BLaER1 (cell line): ENCODE data around the gene DHX29.

Experiments
- H3K27ac ChIP-seq: shearing (Covaris generic); formaldehyde crosslinking; 2 replicates; pipeline ENCODE4 v1.8.1; 2022
- H3K27me3 ChIP-seq: shearing (Covaris generic); formaldehyde crosslinking; 2 replicates; pipeline ENCODE4 v1.8.1; 2022
- H3K36me3 ChIP-seq: shearing (Covaris generic); formaldehyde crosslinking; 2 replicates; pipeline ENCODE4 v1.8.1; 2022
- H3K4me1 ChIP-seq: shearing (Covaris generic); formaldehyde crosslinking; 2 replicates; pipeline ENCODE4 v1.8.1; 2022
- H3K4me2 ChIP-seq: shearing (Covaris generic); formaldehyde crosslinking; 2 replicates; pipeline ENCODE4 v1.8.1; 2022
- H3K4me3 ChIP-seq: shearing (Covaris generic); formaldehyde crosslinking; 2 replicates; pipeline ENCODE4 v1.8.1; 2022
- H3K9ac ChIP-seq: shearing (Covaris generic); formaldehyde crosslinking; 2 replicates; pipeline ENCODE4 v1.8.1; 2022
- H3K9me3 ChIP-seq: shearing (Covaris generic); formaldehyde crosslinking; 2 replicates; pipeline ENCODE4 v1.8.1; 2022
- H4K20me1 ChIP-seq: shearing (Covaris generic); formaldehyde crosslinking; 2 replicates; pipeline ENCODE4 v1.8.1; 2022
- Cebpa-rat ChIP-seq: shearing (Covaris generic); IDR thresholded peaks from 2 replicates; pipeline ENCODE4 v1.8.1; 2022

The DHX29 gene

DNA sequence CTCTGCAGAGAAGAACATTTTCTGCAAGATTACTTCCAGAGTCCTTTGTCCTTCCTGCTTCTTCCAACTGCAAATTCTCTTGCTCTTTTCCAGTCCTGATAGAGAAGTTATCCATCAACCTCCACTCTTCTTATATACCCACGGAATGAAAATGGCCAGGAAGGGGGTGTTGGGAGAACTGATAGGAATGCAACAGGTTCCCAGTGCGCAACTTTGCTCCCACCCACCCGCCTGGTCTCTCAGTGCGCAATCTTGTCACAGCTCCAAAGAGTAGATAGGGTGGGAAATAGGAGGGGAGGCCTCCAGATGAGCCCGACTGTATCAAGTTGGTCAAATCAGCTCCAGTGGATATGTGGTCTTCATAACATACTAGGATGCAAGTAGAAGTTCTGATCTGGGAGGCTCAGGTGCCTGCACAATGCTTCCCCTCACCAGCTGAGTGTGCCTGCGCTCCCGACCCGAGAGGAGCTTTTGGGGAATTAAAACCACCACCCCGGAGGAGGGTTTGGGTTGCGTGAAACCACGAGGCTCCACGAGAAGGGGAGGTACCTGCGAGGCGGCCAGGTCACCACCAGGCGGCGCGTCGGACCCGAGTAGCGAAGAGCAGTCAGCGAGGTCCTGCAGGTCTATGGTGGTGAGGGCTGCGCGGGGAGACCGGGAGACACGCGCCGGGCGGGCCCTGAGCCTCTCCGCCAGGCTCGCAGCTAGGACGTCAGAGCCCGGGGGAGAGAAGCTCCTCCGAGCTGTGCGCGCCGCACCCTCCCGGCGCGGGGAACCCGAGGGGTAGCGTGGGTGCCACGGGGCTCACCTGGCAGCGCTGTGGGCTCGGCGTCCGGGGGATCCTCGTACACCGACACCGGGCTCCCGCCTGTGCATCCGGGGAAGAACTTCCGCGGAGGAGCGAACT is 81.2 kb downstream of the DHX29 start:
- Histone ChIP-seq H4K20me1 (peaks cover 63% of the 10 kb centered on the region), H3K36me3 (peaks cover 6% of the 10 kb centered on the region; the same call in 1 of the 2 replicates), H3K4me1 (peaks cover 19% of the 10 kb centered on the region), H3K27me3 (peaks cover 100% of the 10 kb centered on the region), H3K9me3 (peaks cover 27% of the 10 kb centered on the region), H3K27ac (no peak overlapping the region), H3K9ac (no peak overlapping the region), H3K4me3 (peak overlapping the region; percentile 65), H3K4me2 (peak overlapping the region; percentile 99)
- TF ChIP-seq Cebpa-rat: no peak

DNA sequence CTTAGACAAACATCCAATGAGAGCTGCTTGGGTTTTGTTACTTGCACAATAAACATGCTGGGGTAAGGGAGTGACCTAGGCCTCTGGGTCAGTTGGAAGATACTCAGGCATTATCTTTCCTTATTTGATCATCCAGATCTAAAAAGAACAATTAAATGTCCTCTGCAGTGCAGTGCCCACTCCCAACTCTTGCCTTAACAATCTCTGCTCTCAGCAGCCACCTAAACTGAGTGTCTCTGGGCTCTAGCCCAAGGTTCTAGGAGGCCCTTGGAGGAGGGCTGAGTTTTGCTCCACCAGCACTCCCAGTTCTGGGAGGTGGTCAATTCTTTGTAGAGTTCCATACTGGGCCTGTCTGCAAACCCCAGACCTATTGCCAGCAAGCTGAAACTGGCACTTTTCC is 82.1 kb downstream of the DHX29 start:
- H3K27me3 ChIP-seq: peaks cover 100% of the 10 kb centered on the region
- H3K27ac ChIP-seq: no peak overlapping the region
- H3K4me1 ChIP-seq: peaks cover 16% of the 10 kb centered on the region
- no peak for TF ChIP-seq Cebpa-rat
- H3K9me3 ChIP-seq: peaks cover 36% of the 10 kb centered on the region
- H3K36me3 ChIP-seq: peaks cover 6% of the 10 kb centered on the region; the same call in 1 of the 2 replicates
- peaks cover 54% of the 10 kb centered on the region for H4K20me1 ChIP-seq
- H3K4me3 ChIP-seq: no peak overlapping the region
- no peak overlapping the region for H3K4me2 ChIP-seq
- no peak overlapping the region for H3K9ac ChIP-seq

DNA sequence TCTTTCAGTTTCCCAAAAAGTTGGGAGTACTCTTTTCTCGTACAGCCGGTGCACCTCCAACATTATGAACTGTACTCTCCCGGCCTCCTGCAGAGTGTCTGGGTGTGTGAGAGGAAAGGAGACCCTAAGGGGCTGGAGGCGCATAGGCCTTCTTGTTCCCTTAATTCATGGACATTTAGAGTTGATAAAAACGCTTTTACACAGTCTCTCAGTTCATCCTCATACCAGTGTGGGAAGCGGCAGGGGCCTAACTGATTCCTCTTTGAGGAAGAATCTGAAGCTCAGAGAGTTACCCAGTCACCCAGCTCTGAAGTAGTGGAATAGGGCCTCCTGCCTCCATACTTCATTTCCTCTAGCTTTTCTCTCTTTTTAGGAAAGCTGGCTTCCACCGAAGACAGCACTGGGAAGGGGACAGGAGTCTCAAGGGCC is 83.7 kb downstream of the DHX29 start:
- Histone ChIP-seq H3K27ac (no peak overlapping the region), H3K36me3 (peaks cover 6% of the 10 kb centered on the region; the same call in 1 of the 2 replicates), H3K27me3 (peaks cover 89% of the 10 kb centered on the region), H3K9ac (no peak overlapping the region), H4K20me1 (peaks cover 39% of the 10 kb centered on the region), H3K4me1 (peaks cover 16% of the 10 kb centered on the region), H3K4me2 (no peak overlapping the region), H3K9me3 (peaks cover 38% of the 10 kb centered on the region), H3K4me3 (0 out of 2 replicates have a peak overlapping the region, but pooled peaks have one; percentile 6)
- no peak for TF ChIP-seq Cebpa-rat

DNA sequence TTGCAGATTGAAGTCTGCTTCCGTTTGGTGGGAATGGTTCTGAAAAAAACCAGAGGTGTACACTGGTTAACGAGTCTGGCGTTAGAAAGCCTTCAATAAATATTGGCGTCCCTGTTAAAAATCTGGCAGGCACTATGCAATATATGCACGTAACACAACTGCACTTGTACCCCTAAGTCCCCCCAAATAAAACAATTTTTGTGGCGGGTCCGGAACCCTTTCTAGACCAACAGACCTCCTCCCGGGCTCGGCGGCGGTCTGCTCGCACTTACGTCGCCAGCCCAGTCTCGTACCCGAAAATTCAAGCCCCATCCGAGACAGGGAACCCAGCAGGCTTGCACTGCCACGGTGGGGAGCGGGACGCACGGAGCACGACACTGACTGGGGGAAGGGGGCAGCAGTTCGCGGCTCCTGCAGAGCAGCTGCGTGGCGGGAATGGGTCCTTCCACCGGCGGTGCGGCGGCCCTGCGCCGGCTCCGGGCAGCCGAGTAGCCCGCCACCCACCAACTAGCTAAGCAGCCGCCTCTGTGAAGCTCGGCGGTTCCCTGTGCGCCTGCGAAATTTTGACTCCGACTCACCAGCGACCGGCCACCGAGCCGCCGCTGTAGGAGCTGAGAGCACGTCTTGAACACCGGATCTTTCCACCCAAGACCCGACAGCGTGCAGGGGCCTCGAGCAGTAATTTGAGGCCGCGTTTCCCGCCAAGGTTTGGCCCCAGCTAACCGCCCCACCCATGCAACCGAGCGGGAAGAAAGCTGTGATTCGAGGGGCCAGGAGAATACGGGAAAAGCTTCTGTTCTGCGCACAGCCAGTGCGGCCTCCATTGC is 84.3 kb downstream of the DHX29 start:
- Histone ChIP-seq H4K20me1 (peaks cover 33% of the 10 kb centered on the region), H3K4me3 (peak overlapping the region; percentile 6; the same call in 1 of the 2 replicates), H3K4me1 (peaks cover 16% of the 10 kb centered on the region), H3K36me3 (peaks cover 6% of the 10 kb centered on the region; the same call in 1 of the 2 replicates), H3K27ac (no peak overlapping the region), H3K4me2 (no peak overlapping the region), H3K9me3 (peaks cover 38% of the 10 kb centered on the region), H3K9ac (no peak overlapping the region), H3K27me3 (peaks cover 82% of the 10 kb centered on the region)
- TF ChIP-seq Cebpa-rat: no peak

DNA sequence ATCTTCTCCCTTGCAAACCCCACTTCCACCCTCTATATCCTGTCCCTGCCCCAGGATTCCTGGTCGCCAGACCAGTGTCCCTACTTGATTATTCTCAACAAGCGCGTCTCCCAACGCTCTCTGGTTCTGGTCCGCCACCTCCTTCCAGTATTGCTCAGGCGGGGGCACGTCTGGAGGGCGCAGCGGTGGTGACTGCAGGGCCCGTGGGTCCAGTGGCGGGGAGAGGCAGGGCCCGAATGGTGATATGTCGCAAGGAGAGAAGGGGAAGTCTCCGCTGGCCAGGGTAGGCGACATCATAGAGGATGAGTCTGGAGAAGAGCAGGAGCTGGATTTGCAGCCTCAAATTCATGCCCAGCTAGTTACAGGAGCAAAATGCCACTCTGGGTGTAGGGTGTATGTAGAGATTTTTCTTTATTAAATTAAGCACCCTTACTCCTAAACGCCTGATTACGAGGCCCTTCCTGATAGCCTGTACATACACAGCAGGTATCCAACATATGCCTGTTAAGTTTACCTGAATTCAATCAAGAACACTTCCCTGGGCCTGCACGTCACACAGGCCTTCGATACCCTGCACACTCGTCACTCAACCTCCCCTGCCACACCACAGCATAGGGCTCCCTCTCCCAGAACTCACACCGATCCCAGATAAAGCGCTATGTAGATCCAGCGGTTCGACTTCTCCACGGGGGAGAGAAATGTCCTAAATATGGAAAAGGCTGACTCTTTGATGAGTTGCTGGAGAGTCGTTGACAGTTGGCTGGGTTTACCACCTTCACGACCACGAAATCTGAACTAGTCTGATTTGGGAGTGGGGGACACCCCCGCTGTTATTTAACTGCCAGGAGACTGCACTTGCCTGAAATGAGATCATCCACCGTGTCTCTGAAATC is 85.2 kb downstream of the DHX29 start:
- H3K4me3 ChIP-seq: no peak overlapping the region; the same call in 1 of the 2 replicates
- peaks cover 6% of the 10 kb centered on the region; the same call in 1 of the 2 replicates for H3K36me3 ChIP-seq
- no peak for TF ChIP-seq Cebpa-rat
- peaks cover 13% of the 10 kb centered on the region for H3K4me1 ChIP-seq
- no peak overlapping the region for H3K9ac ChIP-seq
- no peak overlapping the region for H3K4me2 ChIP-seq
- peaks cover 74% of the 10 kb centered on the region for H3K27me3 ChIP-seq
- H4K20me1 ChIP-seq: peaks cover 25% of the 10 kb centered on the region
- H3K9me3 ChIP-seq: peaks cover 38% of the 10 kb centered on the region
- no peak overlapping the region for H3K27ac ChIP-seq

DNA sequence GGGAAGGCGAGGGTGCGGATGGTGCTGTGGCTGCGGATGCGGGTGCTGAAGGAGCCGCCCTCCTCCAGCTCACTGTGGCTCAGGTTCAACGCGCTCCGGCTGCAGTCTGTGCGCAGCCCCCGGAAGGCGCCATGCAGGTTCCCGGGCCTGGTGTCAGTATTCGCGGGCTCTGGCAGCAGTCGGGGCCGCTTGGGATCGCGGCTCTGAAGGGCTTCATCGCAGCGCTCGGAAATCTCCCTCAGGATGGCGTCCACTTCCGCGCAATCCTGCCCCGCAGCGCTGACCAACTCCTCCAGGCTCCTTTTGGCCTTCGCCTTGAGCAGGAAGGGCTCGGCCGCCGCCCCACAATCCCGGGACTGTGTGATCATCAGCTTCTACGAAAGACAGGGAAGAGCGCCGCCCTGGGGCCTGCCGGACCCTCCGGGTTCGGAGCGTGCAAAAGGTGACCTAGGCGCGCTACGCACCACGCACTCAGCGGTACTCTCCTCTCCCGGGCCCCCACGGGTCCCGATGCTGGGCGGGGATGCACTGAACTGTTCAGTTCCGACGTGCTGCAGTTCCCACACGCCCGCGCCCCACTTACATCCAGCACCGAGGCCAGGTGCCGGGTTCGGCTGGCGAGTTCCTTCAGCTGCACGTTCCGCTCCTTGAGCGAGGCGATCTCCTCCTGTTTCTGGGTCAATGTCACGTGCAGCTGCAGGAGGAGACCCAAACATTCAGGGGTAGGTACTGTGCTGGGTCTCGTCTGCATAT is 86.9 kb downstream of the DHX29 start:
- H3K9me3 ChIP-seq: peaks cover 38% of the 10 kb centered on the region
- H3K27ac ChIP-seq: no peak overlapping the region
- no peak overlapping the region for H3K4me3 ChIP-seq
- H3K36me3 ChIP-seq: peaks cover 6% of the 10 kb centered on the region; the same call in 1 of the 2 replicates
- no peak overlapping the region for H3K9ac ChIP-seq
- H3K27me3 ChIP-seq: peaks cover 56% of the 10 kb centered on the region
- peaks cover 8% of the 10 kb centered on the region for H4K20me1 ChIP-seq
- no peak for TF ChIP-seq Cebpa-rat
- no peaks in the 10 kb centered on the region for H3K4me1 ChIP-seq
- no peak overlapping the region for H3K4me2 ChIP-seq

DNA sequence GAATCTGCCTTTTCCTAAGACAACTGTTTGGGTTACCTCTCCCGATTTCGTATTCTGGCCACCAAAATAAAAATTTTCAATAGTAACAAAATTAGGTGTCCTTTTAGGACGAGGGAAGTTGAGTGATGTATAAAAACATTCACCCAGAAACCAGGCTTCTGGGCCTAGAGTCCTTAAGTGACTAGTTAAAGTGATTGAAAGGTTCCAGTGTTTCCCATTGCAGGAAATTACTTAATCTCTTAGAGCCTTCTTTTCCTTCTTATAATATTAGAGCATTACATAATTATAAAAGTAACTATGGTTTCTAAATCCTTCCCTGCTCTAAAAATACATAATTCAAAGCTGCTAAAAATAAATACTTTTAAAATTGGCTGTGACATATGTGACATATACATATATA is 87.7 kb downstream of the DHX29 start:
- Histone ChIP-seq H4K20me1 (no peaks in the 10 kb centered on the region), H3K4me2 (no peak overlapping the region), H3K4me3 (no peak overlapping the region), H3K36me3 (peaks cover 6% of the 10 kb centered on the region; the same call in 1 of the 2 replicates), H3K9ac (no peak overlapping the region), H3K9me3 (peaks cover 38% of the 10 kb centered on the region), H3K27me3 (peaks cover 48% of the 10 kb centered on the region), H3K27ac (no peak overlapping the region), H3K4me1 (no peaks in the 10 kb centered on the region)
- no peak for TF ChIP-seq Cebpa-rat

DNA sequence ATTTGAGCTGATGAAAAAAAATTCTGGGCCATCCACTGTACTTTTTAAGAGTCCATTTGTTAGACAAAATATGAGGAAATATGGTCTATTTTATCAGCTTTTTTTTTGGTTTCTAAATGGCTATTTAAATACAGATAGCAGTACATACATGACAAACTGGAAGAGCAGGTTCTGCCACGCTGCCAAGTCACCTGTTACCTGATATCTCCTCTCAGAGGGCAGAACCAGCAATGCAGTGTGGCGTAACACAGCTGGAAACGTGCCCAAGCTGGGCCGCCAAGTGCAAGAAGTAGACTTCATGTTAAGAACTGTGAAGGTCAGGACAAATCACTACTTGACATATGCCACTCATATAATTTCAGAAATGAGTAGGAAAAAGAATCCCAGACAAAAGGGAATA is 88.5 kb downstream of the DHX29 start:
- Histone ChIP-seq H3K4me3 (no peak overlapping the region), H3K27me3 (peaks cover 40% of the 10 kb centered on the region), H4K20me1 (no peaks in the 10 kb centered on the region), H3K4me2 (no peak overlapping the region), H3K27ac (no peak overlapping the region), H3K9ac (no peak overlapping the region), H3K36me3 (peaks cover 6% of the 10 kb centered on the region; the same call in 1 of the 2 replicates), H3K9me3 (peaks cover 38% of the 10 kb centered on the region), H3K4me1 (no peaks in the 10 kb centered on the region)
- TF ChIP-seq Cebpa-rat: no peak
